HK-2 (cell line): ENCODE data around the gene DTX3.
"Not testable (repeated sequence)": the region's sequence is repeated elsewhere in the genome, so short reads cannot be mapped to it uniquely, and the experiment has no call there.

Experiments
- DNase-seq: peaks from one replicate; pipeline ENCODE4 v3.0.0-alpha.2; 2018; ENCODE audit not compliant: unreplicated experiment

DTX3 gene

GRCh38 chr12:57632073-57632957, 27.7 kb downstream of the DTX3 start:
- DNase-seq, result peak; percentile 44

- peak; percentile 68 for DNase-seq
These were observed 28.6 kb downstream of the DTX3 start, which contains the start of gene B4GALNT1 for GRCh38 chr12:57632958-57633840. TSS of gene B4GALNT1 (minus strand) at chr12:57633201. CDS start at chr12:57632132, 1,069 bp downstream.

DNA sequence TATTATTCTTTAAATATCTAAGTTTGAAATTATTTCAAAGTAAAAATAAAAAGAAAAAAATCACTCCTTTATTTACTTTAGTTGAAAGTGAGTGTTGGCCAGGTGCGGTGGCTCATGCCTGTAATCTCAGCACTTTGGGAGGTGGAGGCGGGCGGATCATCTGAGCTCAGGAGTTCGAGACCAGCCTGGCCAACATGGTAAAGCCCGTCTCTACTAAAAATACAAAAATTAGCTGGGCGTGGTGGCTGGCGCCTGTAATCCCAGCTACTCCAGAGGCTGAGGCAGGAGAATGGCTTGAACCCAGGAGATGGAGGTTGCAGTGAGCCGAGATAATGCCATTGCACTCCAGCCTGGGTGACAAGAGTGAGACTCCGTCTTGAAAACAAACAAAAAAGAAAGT, 32.1 kb downstream of the DTX3 start:
- DNase-seq, result not testable (repeated sequence)

GRCh38 chr12:57637364-57637763, 32.7 kb downstream of the DTX3 start:
- no peak for DNase-seq

GRCh38 chr12:57638096-57638495, 33.5 kb downstream of the DTX3 start:
- no peak for DNase-seq

DNA sequence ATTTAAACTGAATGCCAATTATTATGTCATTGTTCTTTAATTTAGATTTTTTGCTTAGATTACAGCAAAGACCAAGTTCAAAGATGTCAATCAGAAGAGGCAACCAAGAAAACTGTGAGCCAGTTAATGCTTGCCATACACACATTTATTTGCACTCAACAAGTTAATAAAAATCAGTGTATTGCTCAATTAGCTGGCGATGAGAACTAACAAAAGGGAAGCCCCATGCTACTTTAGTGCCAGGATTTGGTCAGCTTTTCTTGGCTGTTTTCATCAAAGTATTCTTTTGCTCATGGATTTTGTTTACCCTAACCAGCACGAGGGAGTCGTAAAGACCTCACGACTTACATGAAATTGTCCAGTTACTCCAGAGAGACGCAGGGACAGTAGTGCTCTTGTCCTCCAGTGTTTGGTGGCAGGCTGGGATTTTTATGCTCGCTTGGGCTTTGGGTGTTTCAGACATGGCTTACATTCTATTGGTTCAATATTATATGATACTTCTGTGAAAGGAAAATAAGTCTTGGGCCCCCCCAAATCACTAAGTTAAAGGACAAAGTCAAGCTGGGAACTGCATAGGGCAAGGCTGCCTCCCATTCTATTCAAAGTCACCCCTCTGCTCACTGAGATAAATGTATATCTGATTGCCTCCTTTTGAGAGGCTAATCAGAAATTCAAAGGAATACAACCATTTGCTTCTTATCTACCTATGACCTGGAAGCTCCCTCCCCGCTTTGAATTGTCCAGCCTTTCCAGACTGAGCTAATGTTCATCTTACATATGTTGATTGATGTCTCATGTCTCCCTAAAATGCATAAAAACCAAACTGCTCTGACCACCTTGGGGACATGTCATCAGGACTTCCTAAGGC, 35.8 kb downstream of the DTX3 start:
- no peak for DNase-seq

DNA sequence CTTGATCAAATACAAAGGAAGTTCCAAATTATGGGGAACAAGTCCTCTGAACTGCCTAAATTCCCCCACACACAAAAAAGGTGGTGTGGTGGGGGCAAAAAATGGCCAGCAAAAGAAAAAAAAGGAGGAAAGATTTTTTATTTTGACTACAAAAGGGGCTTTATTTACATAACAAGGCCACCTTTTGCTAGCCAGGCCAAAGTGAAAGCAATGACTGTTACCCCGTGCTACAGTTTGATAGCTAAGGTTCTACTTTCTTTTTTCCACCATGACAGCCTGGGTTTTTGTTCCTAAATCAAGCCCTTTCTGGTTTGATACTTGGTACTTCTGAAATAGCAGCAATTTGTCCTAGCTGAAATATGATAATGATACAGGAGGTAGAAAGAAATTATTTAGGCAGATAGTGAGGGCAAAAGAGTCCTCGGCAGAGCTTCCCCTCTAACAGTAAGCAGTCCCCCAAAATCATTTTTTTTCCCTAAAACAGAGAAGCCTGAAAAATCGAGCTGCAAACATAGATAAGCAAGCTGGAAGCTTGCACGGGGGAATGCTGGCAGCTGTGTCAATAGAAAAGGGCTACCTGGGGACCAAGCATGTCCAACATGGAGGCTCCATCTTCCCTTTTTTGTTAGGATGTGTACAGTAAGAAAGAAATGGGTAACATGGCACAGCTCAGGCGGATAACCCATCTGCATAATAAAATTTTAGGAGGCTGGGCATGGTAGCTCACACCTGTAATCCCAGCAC, 37.2 kb downstream of the DTX3 start:
- DNase-seq, result no peak

DNA sequence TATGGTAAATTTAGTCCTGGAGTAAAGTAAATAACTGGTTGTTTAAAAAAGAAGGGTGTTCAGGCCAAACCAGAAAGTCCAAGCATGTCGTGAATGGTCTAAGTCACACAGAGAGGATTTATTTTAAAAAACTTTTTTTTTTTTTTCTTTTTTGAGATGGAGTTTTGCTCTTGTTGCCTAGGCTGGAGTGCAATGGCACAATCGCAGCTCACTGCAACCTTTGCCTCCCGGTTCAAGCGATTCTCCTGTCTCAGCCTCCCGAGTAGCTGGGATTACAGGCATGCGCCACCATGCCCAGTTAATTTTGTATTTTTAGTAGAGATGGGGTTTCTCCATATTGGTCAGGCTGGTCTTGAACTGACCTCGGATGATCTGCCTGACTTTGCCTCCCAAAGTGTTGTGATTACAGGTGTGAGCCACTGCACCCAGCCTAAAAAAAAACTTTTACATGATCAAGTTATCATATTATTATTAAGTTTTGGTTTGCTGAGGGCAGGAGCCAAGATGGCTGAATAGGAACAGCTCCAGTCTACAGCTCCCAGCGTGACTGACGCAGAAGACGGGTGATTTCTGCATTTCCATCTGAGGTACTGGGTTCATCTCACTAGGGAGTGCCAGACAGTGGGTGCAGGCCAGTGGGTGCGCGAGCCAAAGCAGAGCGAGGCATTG, 41.5 kb downstream of the DTX3 start:
- not testable (repeated sequence) for DNase-seq

DNA sequence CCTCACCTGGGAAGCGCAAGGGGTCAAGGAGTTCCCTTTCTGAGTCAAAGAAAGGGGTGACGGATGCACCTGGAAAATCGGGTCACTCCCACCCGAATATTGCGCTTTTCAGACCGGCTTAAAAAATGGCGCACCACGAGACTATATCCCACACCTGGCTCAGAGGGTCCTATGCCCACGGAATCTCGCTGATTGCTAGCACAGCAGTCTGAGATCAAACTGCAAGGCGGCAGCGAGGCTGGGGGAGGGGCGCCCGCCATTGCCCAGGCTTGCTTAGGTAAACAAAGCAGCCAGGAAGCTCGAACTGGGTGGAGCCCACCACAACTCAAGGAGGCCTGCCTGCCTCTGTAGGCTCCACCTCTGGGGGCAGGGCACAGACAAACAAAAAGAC, 42.0 kb downstream of the DTX3 start:
- DNase-seq, result not testable (repeated sequence)

- no peak for DNase-seq
These were observed 49.4 kb downstream of the DTX3 start for GRCh38 chr12:57654042-57654441.

- DNase-seq, result no peak
These were observed 51.1 kb downstream of the DTX3 start for GRCh38 chr12:57655541-57656240.

DNA sequence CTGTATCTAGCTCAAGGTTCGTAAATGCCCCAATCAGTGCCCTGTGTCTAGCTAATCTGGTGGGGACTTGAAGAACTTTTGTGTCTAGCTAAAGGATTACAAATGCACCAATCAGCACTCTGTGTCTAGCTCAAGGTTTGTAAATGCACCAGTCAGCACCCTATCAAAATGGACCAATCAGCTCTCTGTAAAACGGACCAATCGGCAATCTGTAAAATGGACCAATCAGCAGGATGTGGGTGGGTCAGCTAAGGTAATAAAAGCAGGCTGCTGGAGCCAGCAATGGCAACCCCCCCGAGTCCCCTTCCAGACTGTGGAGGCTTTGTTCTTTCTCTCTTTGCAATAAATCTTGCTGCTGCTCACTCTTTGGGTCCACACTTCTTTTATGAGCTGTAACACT, 51.8 kb downstream of the DTX3 start:
- not testable (repeated sequence) for DNase-seq

- DNase-seq, result no peak
These were observed 53.1 kb downstream of the DTX3 start for GRCh38 chr12:57657744-57658143.

DNA sequence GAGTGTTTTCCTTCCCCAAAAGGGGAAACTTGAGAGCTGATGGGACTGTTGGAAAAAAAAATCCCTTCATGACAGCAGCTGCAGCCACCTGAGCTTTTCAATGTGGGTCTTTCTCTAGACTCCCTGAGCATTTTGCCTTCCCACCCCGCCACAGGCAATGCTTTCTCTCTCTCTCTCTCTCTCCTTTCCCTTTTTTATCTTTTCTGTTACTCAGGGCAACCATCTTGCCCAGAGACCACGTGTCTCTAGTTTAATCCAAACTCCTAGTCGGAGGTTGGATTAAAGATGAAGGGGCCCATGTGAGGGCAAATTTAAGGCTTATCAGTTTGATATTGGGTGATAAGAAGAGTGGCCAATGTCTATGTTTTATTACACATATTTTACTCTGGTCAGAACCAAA, 54.3 kb downstream of the DTX3 start:
- no peak for DNase-seq
